ENCODE results near the gene XIRP2. TPM values are rescaled to one million over a fixed set of nuclear protein-coding genes. Genes with fewer than 3 reads are reported as not detected.

XIRP2 gene
- total and polyA plus RNA-seq, 2 of the 8 experiments (the other 6 are each of a cell fraction or from before 2014, with no cell fraction given) = 0.11 TPM; not detected in 1

DNA sequence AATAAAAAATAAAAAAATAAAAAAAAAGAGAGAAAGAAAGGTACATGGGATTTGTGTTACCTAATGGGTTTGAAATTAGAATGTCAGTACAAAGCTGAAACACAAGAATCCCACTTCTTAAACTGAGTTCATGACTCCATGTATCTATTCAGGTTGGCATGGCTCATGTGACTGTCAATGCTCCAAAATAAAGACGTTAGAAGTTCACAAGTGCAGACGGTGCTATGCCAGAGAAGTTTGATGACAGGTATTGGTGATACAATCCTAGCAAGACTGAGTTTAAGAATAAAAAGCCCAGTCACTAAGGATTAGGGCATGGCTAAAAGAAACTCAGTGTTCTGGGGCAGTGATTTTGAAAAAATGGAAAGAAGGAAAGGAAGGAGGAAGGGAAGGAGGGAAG is 254.3 kb downstream of the XIRP2 start:
- no peak overlapping the region for H3K4me2 ChIP-seq (ENCODE audit: insufficient read depth in 1 of 2, low read depth in 2 of 2, low read length in 2 of 2)
- no peak overlapping the region for H3K4me3 ChIP-seq (ENCODE audit: extremely low read depth in 1 of 4, insufficient read depth in 2 of 4, low read depth in 3 of 4, low read length in 4 of 4)
- no peak overlapping the region for H3K23ac ChIP-seq (ENCODE audit: insufficient read length)
- no peak overlapping the region for H2AFZ ChIP-seq (ENCODE audit: low read length)
- no peaks in the 10 kb centered on the region for H4K20me1 ChIP-seq (replicated peaks in 1 of 2; ENCODE audit: control insufficient read depth in 1 of 2, insufficient read depth in 2 of 2, low read length in 2 of 2)
- DNase-seq (ENCODE audit: low read depth in 1 of 2, low spot score in 2 of 2) (no peak), FAIRE-seq (no peak)
- H3K56ac ChIP-seq (replicated peaks; ENCODE audit: insufficient read length, low read depth, low read length) = no peak overlapping the region
- H3K9ac ChIP-seq (replicated peaks in 1 of 4; ENCODE audit: extremely low read depth in 1 of 4, low read depth in 3 of 4, low read length in 3 of 4) = no peak overlapping the region
- no peak overlapping the region for H4K8ac ChIP-seq (ENCODE audit: extremely low read depth, insufficient read depth, low read length)
- H4K91ac ChIP-seq (replicated peaks; ENCODE audit: insufficient read length, low read length) = no peak overlapping the region
- H3K36me3 ChIP-seq (ENCODE audit: control insufficient read depth in 2 of 4, insufficient read depth in 4 of 4, low read length in 3 of 4) = no peaks in the 10 kb centered on the region
- H2BK5ac ChIP-seq (ENCODE audit: low read depth, low read length) = no peak overlapping the region
- 90% methylated on average over 2 of the region's 2 CpGs; no CpG with 5 or more reads in 1 of the 2 experiments for WGBS, 2 experiments (ENCODE audit: extremely low coverage in 1 of 2, insufficient coverage in 1 of 2, insufficient read length in 1 of 2, insufficient replicate concordance in 2 of 2, low coverage in 1 of 2, low lambda C conversion rate in 2 of 2, missing lambda C conversion rate in 1 of 2)
- H3K18ac ChIP-seq (ENCODE audit: extremely low read depth, low read length) = no peak overlapping the region
- no peaks in the 10 kb centered on the region for H3K79me2 ChIP-seq (ENCODE audit: control insufficient read depth in 1 of 2, insufficient read depth in 2 of 2, low read length in 2 of 2)
- H3K4ac ChIP-seq (replicated peaks; ENCODE audit: insufficient read length, low read depth, low read length) = no peak overlapping the region
- no peaks in the 10 kb centered on the region for H3K9me3 ChIP-seq (ENCODE audit: insufficient read depth in 2 of 2, low read depth in 1 of 2, low read length in 1 of 2)
- no peak overlapping the region for H3K27ac ChIP-seq (ENCODE audit: low read depth, low read length)
- no peaks in the 10 kb centered on the region for H3K4me1 ChIP-seq (replicated peaks in 1 of 4; ENCODE audit: control insufficient read depth in 3 of 4, insufficient read depth in 4 of 4, low read length in 3 of 4)
- no peaks in the 10 kb centered on the region for H3K79me1 ChIP-seq (ENCODE audit: low read depth, low read length)
- H3K14ac ChIP-seq (ENCODE audit: insufficient read length) = no peak overlapping the region
- no peak overlapping the region for H4K5ac ChIP-seq (ENCODE audit: insufficient read length, low read depth, low read length)
- ChIA-PET POLR2A (ENCODE audit: partially characterized antibody) (interaction anchor here (2.0 kb wide), 1 partner anchor 10 kb away, joined by 6 read pairs; no protein-coding TSS in a partner anchor), CTCF (ENCODE audit: partially characterized antibody) (no interaction called here)
- no peak overlapping the region for H2BK15ac ChIP-seq (ENCODE audit: low read length)
- no peaks in the 10 kb centered on the region for H3K27me3 ChIP-seq (replicated peaks in 1 of 4; ENCODE audit: control insufficient read depth in 3 of 4, extremely low read depth in 1 of 4, insufficient read depth in 3 of 4, low read length in 3 of 4)
- H2AK5ac ChIP-seq (ENCODE audit: low read depth, low read length) = no peak overlapping the region
- no peak overlapping the region for H2BK12ac ChIP-seq (ENCODE audit: low read depth, low read length)
- H2BK20ac ChIP-seq (ENCODE audit: low read length) = no peak overlapping the region
- H2BK120ac ChIP-seq (replicated peaks; ENCODE audit: low read depth, low read length) = no peak overlapping the region
- H3K23me2 ChIP-seq (ENCODE audit: low read depth, low read length) = no peaks in the 10 kb centered on the region
- TF ChIP-seq SIRT6 (IDR thresholded peaks at IDR 0.05; ENCODE audit: low read length) = no peak
- TF ChIP-seq JUND (IDR thresholded peaks at IDR 0.05; ENCODE audit: low read length) = no peak
- TF ChIP-seq POLR2A (IDR thresholded peaks at IDR 0.05; ENCODE audit: control extremely low read depth in 1 of 2, low read depth in 2 of 2, low read length in 2 of 2) = no peak
- TF ChIP-seq TCF12 (IDR thresholded peaks at IDR 0.05; ENCODE audit: low read depth, low read length) = no peak
- no peak for TF ChIP-seq KDM4A (IDR thresholded peaks at IDR 0.05; ENCODE audit: low read depth, low read length, severe bottlenecking)
- TF ChIP-seq NANOG (IDR thresholded peaks at IDR 0.05; ENCODE audit: insufficient read depth, low read depth, low read length, poor library complexity, severe bottlenecking) = no peak
- TF ChIP-seq CHD1 (IDR thresholded peaks at IDR 0.05; ENCODE audit: low read depth, low read length) = no peak
- no peak for TF ChIP-seq ZNF274 (IDR thresholded peaks at IDR 0.05; ENCODE audit: borderline replicate concordance, extremely low read depth, low read length)
- TF ChIP-seq, protein P1, sequence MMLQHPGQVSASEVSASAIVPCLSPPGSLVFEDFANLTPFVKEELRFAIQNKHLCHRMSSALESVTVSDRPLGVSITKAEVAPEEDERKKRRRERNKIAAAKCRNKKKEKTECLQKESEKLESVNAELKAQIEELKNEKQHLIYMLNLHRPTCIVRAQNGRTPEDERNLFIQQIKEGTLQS (IDR thresholded peaks at IDR 0.05; ENCODE audit: insufficient read depth, low read depth, low read length) = no peak

Data from H1 (cell line).